ENCODE data around the gene LRRC49. TPM values are rescaled to one million over a fixed set of nuclear protein-coding genes. Genes with fewer than 3 reads are reported as not detected.
A peak's percentile ranks its signal among the peaks of the same experiment; 100 is the strongest.

The LRRC49 gene
- total RNA-seq, 1 experiment from 2014 or later, result 13.7 TPM

DNA sequence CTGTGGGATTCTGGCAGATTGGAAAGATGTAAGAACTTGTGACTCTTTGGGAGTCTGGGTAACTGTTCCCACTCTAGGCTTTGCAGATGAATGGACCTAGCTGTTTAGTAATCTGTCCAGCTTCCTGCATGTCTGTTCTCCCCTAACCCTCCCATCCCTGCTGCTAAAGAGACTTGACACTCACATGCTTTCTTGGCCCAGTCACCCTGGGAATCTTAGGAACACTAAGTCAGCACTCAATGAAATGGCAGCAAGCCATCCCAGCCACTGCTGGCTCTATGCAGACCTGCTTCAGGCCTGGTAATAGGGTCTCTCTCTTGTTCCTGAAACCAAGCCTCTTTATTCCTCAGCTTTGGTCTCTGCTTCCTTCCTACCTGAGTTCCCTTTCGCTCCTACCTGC, 158.9 kb downstream of the LRRC49 start:
- no peak for DNase-seq (ENCODE audit: low read depth)

DNA sequence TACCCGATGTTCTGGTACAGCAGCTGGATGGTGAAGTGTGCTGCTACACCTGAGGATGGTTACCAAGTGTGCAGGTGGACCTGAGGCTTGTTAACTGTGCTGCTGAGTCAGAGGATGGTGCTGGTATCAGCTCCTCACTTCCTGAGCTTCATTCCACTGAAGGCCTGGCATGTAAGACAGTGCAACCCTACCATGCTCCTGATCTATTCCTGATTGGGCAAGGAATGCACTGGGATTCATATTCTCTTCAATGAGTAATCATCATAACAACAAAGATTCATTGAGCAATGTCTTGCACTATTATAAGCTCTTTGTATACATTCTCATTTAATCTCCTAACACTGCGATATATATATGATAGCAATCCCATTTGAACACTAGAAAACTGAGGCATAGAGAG, 159.7 kb downstream of the LRRC49 start:
- DNase-seq (ENCODE audit: low read depth), result no peak

DNA sequence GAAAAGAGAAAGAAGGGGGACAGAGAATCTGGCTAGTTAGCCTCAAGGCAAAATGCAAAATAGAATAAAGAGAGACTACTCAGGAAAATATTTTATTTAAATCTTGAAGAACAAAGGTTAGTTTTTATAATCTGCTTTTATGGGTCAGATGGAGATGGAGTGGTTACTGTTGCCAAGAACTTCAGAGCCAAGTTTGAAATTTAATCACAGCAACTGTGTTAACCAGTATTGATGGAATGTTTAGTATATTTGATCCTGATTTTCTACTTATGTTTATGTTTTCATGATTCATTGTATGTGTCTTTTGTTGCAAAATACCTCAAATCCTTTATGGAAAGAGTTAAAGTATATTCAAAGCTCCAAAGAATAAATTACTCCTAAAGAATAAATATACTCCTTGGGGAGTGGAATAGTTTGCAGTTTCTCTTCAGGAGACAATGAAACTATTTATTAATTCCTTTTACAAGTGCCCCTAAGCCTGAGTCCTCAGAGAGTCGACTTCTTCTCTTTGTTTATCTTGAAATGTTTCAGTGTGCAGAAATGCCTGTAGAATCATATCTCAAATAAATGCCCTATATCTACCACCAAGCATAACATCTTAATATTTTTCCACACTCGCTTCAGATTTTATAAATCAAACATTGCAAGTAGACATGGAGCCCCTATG, 161.8 kb downstream of the LRRC49 start:
- DNase-seq (ENCODE audit: low read depth), result no peak

DNA sequence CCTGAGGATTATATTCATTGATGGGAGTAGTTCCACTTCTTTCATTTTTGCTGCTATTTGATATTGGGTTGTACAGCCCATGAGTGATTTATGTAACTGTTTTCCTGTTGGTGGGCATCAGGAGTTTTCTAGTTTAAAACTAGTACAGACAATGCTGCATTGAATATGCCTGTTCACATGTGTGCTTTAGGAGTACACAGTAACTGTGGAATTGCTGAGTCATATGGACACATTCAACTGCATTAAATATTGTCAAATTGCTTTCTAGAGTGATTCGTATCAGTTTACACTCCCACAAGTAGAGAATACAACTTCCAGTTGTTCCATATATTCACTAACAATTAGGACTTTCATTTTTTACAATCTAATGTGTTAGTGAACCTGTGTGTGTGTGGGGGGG, 162.8 kb downstream of the LRRC49 start:
- DNase-seq (ENCODE audit: low read depth), result no peak

DNA sequence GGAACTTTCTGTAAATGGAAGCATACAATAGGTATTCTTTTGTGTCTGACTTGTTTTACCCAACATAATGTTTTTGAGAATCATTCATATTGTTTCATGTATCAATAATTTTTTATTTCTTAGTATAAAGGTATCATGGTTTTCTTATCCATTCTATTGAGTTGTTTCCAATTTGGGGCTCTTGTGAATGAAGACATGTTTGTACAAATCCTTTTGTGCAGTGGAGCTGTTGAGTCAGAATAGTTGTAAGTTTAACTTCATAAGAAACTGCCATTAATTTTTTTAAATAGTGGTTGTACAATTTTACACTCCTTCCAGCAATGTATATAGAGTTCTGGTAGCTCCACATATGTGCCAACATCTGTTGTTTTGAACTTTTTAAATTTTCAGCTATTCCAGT, 163.5 kb downstream of the LRRC49 start:
- DNase-seq (ENCODE audit: low read depth), result no peak

DNA sequence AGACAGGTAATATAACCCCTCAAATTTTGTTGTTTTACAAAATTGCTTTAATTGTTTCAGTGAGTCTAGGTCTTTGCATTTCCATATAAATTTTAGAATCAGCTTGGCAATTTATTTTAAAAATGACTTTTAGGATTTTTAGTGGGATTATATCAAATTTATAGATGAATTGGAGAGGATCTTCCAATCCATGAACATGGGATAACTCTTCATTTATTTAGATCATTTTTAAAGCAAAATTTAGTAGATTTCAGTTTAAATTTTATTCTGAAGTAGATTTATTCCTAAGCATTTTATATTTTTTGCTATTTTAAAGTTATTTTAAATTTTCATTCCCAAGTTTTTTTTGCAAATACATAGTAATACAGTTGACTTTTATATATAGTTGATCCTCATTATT, 164.5 kb downstream of the LRRC49 start:
- no peak for DNase-seq (ENCODE audit: low read depth)

DNA sequence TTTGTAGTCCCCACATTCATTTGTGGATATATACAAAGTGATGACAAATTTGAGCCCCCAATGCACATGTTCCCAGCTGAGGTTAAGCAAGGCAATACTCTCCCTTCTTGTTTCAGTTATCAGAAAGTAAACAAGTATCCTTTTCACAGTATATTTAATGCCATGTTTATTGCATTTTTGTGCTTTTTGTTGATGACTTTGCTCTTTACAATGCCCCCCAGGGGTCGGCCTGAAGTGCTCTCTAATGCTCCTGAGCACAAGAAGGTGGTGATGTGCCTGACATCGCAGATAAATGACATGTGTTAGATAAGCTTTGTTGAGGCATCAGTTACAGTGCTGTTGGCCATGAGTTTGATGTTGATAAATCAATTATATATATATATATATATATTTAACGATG, 165.0 kb downstream of the LRRC49 start:
- DNase-seq (ENCODE audit: low read depth), result no peak

DNA sequence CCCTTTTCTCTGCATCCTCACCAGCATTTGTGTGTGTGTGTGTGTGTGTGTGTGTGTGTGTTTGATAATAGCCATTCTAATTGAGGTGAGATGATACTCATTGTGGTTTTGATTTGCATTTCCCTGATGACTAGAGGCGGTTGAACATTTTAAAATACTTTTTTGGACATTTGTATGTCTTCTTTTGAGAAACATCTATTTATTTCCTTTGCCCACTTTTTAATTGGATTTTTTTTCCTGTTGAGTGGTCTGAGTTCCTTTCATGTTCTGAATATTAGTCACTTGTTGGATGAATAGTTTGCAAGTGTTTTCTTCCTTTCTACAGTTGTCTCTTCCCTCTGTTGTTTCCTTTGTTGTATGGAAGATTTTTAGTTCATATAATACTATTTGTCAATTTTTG, 168.4 kb downstream of the LRRC49 start:
- DNase-seq (ENCODE audit: low read depth), result no peak

DNA sequence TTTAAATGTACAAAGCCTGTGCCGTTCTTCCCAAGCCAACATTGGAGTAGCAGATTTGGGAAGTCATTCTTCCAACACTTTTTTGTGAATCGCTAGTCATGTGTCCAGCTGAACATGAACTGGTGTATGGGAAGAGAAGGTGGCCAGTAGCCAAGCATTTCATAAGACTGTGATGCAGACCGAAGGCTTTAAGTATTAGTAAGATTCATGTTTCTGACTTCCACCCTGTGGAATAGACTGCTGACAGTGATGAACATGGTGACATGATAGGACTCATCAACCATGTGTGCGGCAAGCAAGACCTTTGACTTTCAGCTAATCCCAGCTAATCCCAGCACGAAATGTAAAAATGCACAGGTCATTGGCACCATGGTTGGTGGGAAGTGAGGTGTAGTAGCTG, 174.4 kb downstream of the LRRC49 start:
- no peak for DNase-seq (ENCODE audit: low read depth)

DNA sequence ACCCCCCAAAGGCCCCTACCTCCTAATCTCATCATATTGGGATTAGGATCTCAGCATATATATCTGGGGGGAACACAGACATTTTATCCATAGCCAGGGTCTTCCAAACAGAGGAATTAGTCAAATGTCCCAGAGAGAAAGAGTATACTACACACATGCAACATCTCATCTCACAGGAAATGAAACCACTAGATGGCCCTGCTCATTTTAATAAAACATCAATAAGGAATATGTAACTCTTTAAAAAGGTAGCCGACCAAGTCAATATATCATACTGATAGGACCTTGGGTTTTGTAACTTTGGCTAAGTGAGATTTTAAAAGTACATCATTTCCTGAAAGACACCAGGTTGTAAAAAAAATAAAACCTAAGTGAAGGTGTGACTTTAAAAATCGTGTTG, 177.1 kb downstream of the LRRC49 start:
- no peak for DNase-seq (ENCODE audit: low read depth)

DNA sequence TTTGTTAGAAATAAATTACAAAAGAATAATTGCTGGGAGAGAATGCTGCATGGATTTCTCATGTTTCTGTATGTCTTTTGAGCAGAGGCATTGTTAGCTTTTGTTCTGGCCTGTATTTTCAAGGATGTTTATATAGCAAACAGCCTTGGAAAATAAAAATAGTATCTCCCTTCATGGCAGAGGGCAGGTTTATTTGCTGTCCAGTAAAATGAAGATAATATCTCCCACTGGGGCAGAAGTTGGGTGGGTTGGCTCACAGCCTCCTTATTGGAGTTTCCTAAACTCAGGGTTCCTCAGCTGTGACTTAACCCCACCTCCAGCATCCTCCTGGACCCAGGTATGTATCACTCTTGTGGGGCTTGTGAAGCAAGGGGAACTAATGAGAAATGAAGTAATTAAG, 178.9 kb downstream of the LRRC49 start:
- no peak for DNase-seq (ENCODE audit: low read depth)

DNA sequence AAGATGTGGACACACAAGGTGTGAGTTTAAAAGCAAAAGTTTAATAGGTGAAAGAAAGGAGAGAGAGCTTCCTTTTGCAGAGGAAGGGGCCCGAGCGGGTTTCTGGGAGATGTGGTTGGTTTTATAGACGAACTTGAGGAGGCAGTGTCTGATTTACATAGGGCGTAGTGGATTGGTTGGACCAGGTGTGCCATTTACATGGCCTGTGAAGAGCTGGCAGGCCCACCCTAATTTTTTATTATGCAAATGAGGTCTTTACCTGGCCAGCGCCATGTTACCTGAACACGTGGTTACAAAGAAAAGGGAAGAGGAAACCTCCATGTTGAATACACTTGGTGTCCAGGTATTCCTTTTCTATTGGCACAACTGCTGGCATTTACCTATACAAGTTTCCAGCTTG, 179.8 kb downstream of the LRRC49 start:
- no peak for DNase-seq (ENCODE audit: low read depth)

DNA sequence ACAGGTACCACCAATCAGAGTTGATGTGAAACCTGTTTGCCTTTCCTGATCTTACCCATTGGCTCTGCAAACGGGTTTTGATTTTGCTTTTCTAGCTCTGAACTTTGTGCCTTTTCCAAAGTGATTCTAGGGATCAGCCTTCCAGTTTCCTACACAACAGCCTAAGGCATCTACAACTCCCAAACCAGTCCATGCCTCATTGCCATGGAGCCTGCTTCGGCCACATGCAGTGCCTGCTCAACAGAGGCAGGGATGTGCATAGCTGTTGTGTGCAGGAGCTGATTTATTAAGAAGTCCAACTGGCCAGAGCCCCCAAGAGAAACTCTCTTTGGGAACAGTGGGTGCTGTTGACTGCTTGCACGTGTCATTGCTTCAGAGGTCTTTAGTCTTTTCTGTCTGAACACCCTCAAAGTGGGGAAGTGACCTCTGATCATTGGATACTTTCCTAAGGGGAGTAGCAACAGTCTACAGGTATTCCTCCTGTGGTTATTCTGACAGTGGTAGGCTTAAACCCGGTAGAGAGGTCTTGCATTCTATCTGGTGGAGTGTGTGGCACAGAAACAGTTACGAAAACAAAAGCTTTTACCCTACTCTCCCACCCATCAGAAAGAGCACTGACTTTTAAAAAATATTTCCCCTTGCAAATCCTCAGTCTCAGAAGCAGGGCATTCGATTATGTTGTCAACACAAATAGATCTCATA, 186.0 kb downstream of the LRRC49 start:
- no peak for DNase-seq (ENCODE audit: low read depth)

DNA sequence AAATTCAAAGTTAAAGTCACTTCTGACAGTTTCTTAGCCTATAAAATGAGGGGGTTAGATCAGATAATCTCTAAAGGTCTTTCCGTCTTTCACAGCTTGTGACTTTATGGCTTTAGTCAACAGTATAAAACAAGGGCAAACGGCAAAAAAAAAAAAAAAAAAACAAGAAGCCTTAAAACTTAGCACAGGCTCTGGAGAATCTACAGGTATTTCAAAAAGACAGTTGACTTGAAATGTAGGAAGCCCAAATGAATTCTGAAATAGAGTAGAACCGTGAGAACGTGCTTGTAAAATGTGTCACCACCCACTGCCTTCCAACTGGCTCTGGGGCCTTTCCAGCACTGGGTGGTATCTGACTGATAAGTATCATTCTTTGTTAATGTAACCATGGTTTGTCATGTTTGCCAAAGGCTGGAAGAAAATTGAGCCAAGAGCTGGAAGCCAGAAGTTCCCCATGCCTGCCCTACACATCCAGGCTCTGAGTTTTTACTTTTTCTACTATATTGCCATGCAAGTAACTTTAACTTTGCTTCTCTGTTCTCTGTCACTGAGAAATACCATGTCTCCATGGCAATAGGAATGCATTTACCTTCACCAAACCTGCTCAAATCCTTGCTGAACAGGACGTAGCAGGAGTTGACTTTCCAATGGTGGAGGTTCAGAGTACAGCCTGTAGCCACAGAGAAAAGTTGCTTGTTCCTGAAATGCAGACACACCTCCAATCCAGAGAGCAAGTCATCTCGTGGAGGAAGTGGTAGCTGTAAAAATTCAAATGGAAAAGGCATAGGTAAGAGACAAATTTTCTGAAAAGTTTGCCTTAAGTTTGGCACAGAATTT, 186.8 kb downstream of the LRRC49 start:
- DNase-seq (ENCODE audit: low read depth), result peak; percentile 91

DNA sequence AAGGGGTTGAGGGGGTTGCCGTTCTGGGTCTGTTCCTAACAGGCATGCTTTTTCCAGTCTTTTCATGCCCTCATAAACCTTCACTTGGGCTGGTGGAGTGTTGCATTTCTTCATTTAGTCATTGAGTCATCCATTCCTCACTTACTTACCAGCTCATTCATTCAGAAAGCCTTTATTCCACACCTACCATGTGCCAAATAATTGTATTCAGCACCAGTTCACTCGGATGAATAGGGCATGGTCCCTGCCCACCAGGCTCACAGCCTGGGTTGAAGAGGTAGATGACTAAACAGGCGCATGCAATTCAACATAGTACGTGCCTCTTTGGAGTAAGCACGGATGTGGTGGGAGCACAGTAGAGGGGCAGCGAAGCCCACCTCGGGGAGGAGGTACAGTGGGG, 187.5 kb downstream of the LRRC49 start:
- DNase-seq (ENCODE audit: low read depth), result no peak

DNA sequence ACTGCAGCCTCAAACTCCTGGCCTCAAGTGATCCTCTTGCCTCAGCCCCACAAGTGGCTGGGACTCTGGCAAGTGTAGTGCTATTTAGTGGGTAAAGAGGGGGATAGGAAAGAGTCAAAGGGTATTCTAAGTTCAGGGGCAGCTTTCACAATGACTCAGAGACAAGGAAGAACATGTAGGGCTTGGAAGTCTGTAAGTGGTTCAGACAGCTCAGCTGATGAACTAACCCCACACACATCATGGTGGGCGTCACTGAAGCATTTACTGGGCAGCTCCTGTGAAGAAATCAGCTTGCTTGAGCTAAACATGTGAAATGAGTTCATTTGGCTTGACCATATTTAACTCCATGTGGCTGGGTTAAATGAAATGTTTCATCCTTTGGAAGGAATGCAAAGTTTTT, 188.1 kb downstream of the LRRC49 start:
- DNase-seq (ENCODE audit: low read depth), result peak; percentile 61

DNA sequence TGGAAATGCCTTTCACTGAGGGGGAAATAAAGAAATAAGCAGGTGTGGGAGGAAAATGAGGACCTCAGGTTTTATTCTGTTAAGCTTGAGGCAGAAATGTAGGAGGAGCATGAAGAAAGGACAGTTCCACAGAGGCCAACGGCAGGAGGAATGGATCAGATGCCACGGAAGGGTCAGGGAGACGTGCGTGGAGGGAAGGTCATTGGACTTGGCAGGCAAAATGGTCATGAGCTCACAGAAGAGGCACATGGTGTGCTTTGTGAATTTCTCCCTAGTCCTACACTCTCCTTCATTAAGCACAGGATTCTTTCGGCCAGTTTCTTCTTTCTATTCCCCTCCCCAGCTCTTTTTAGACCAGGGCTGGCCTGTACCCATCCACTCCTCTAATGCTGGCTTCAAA, 190.2 kb downstream of the LRRC49 start:
- DNase-seq (ENCODE audit: low read depth), result no peak

DNA sequence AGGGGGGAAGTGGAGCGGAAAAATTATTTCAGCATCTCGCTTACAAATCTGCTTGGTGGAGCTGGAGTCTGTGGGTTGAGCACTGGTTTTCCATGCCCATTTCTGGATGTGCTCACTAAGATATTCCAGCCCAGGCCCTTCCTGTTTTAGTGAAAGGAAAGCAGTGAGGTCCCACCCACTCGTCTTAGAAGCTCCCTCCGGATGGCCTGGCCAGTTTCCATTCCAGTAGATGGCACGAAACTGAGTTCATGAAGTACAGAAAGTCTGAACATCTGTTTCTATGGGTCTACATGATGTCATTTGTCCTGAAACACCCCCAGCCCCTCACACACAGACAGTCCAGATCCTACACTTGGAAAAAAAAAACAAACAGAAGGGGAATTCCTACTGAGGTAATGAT, 190.7 kb downstream of the LRRC49 start:
- peak; percentile 69 for DNase-seq (ENCODE audit: low read depth)

DNA sequence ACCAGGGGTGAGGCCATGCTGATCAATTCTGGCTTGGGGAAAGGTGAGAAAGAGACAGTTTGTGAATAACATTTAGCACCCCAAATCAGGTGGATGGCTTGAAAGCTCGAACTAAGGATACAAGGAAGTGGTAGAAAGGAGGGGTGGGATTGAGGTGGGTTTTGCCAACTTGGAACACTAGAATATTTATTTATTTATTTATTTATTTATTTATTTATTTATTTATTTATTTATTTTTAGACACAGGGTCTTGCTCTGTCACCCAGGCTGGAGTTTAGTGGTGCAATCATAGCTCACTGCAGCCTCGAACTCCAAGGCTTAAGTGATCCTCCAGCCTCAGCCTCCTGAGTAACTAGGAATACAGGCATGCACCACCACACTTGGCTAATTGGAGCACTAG, 191.6 kb downstream of the LRRC49 start:
- DNase-seq (ENCODE audit: low read depth), result no peak

DNA sequence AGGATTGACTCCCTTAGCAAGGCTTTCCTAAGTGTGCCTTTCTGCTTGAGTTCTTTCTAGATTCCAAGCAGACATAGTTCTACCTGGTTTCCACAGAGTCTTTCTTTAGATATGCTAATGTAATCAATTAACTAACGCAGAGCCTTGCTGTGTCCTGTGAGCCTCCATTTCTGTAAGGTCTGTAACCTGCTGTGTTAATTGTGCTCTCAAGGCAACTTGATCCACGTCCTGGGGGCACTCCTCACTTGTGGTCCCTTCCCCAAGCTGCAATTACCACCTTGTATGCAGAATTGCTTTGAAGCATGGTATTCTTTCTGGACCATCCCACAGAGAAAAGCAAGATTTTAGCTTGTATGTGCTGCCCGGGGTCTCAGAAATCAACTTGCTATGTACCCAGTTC, 193.2 kb downstream of the LRRC49 start:
- DNase-seq (ENCODE audit: low read depth), result no peak

DNA sequence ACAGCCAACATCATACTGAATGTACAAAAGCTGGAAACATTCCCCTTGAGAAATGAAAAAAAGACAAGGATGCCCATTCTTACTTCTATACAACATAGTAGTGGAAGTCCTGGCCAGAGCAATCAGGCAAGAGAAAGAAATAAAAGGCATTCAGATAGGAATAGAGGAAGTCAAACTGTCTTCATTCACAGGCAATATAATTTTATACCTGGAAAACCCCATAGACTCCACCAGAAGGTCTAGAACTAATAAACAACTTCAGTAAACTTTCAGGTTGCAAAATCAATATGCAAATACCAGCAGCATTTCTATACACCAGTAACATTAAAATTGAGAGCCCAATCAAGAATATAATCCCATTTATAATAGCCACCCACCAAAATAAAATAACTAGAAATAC, 195.5 kb downstream of the LRRC49 start:
- no peak for DNase-seq (ENCODE audit: low read depth)

DNA sequence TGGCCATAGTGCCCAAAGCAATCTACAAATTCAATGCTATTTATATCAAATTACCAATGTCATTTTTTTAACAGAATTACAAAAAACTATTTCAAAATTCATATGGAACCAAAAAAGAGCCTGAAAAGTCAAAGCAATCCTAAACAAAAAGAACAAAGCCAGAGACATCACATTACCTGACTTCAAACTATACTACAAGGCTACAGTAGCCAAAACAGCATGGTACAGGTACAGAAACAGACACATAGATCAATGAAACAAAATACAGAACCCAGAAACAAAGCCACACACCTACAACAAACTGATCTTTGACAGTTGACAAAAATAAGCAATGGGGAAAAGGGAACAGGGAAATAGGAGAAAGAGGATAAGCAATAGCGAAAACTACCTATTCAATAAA, 196.1 kb downstream of the LRRC49 start:
- no peak for DNase-seq (ENCODE audit: low read depth)

DNA sequence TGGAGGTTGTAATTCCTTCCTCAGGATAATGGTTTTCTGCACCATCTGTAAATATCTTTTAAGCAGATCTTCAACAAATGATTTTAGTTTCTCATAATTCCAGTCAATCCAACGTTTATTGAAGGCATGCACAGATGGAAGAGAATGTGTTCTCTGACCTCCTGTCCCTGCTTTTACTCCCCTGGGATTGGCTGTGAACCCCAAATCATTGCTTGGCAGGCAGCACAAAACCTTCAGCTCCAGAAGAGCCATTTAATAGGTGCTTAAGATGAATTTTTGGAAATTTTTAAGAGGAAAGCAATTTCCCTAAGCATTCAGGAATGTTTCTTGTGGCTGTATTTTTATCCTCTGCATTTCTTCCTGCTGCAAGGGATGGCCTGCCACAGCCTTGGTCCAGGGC, 197.2 kb downstream of the LRRC49 start:
- no peak for DNase-seq (ENCODE audit: low read depth)

Measured in Daoy (cell line).